Esophagus mucosa (tissue), 1 donor: ENCODE measurements around the gene SARM1. TPM values are rescaled to one million over a fixed set of nuclear protein-coding genes. Genes with fewer than 3 reads are reported as not detected.
"Not testable (repeated sequence)": the region's sequence is repeated elsewhere in the genome, so short reads cannot be mapped to it uniquely, and the experiment has no call there.

Experiments
- ATAC-seq: fragments of 200-7000 bp; cut with Tn5 transposase; one replicate; pipeline ENCODE4 v1.9.1; 2020
- total RNA-seq: library from RNA; stranded (reverse); gene quantifications from one replicate; pipeline ENCODE4 v1.2.4, GENCODE V29; 2023
- donor health status: DM: yes; HTN: yes; CAD: no.

SARM1 gene
- total RNA-seq, 1 donor from 2014 or later = 1.6 TPM

DNA sequence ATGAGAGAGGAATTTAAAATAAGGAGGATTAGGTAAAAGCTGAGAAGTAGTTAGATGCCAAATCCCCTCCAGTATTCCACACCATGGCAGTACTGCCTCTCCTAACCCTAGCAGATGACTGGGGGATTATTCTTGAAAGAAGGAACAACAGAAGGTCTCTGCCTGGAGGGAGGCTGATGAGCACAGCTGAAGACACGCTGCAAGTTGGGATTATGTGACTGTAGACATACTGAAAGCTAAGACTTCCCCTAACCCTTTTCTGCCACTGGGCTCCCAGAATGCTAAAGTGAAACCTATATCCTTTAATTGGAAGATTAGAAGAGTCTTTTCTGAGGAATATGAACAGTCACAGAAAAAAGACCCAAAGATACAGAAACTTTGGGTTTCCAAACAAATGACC, 62.2 kb downstream of the SARM1 start:
- no peak for ATAC-seq

DNA sequence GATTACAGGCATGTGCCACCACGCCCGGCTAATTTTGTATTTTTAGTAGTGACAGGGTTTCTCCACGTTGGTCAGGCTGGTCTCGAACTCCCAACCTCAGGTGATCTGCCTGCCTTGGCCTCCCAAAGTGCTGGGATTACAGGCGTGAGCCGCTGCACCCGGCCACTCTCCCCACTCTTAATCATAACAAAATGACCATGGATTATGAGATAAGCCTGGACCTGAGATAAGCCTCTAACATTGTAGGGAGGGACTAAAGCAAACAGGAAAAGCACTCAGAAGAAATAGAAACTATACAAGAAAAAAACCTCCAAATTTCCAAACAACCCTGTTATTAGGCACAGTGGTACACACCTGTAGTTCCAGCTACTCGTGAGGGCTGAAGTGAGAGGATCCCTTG, 62.8 kb downstream of the SARM1 start:
- not testable (repeated sequence) for ATAC-seq

- ATAC-seq = no peak
Observed at GRCh38 chr17:28443901-28444638, 72.6 kb downstream of the SARM1 start.

DNA sequence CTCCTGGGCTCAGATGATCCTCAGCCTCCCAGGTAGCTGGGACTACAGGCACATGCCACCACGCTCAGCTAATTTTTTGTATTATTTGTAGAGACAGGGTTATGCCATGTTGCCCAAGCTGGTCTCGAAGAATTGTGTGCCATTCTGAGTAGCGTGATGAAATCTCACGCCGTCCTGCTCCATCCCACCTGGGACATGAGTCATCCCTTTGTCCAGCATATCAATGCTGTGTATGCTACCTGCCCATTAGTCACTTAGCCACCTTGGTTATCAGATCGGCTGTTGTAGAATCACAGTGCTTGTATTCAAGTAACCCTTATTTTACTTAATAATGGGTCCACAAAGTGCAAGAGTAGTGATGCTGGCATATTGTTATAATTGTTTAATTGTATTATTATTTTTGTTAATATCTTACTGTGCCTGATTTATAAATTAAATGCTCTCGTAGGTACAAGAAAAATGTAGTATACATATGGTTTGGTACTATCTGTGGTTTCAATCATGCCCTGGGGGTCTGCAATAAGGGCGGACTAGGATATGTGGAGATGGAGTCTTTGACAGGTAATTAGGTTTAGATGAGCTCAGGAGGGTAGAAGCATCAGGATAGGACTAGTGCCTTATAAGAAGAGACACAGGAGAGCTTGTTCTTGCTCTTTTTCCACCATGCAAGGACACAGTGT, 75.4 kb downstream of the SARM1 start:
- no peak for ATAC-seq

DNA sequence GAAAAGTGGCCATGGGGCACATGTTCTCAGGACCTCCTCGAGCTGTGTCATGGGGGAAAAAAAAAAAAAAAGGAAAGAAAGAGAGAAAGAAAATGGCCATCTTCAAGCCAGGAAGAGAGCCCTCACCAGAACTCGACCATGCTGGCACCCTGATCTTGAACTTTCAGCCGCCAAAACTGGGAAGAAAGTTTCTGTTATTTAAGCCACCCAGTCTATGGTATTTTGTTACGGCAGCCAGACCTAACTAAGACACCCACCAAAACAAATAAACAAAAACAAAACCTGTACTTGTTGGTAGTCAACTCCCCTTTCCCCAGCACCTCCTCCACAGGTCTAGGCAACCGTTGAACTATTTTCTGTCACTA, 75.9 kb downstream of the SARM1 start:
- ATAC-seq = no peak

DNA sequence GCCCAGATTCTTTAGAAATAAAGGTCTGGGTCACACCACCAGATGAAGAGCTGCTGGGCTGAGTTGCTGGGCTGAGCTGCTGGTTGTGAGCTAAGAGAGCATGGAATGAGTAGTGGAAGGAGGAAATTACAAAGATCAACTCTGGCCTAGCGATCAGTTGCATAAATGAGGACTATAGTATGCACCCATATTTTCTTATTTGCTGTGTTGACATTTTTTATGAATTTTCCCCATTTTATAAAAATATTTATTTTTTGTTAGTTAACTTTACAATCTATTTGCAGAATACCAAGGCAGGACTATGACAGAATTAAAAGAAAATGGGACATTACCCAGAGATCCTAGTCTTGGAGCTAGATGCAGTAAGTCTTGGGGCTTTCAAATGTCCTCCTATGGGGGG, 78.4 kb downstream of the SARM1 start:
- no peak for ATAC-seq

Other genes with a start within 250 kb of the SARM1 start
- gene TMEM97, start 52.5 kb upstream of the SARM1 start, total RNA-seq = 28.4 TPM
- gene IFT20, start 36.2 kb upstream of the SARM1 start, total RNA-seq = 14.0 TPM
- gene TNFAIP1, start 35.9 kb upstream of the SARM1 start, total RNA-seq = 55.8 TPM
- gene POLDIP2, start 14.2 kb upstream of the SARM1 start, total RNA-seq = 81.1 TPM
- gene SEBOX, start 6.5 kb upstream of the SARM1 start, total RNA-seq = not detected
- 0.60 TPM for gene VTN, start 1.4 kb upstream of the SARM1 start, total RNA-seq
- 1.7 TPM for gene SLC46A1, start 34.5 kb downstream of the SARM1 start, total RNA-seq
- gene SLC13A2, start 102.0 kb downstream of the SARM1 start, total RNA-seq = not detected
- gene FOXN1, start 134.7 kb downstream of the SARM1 start, total RNA-seq = 14.8 TPM
- gene UNC119, start 180.9 kb downstream of the SARM1 start, total RNA-seq = 19.2 TPM
- 37.3 TPM for gene PIGS, start 199.8 kb downstream of the SARM1 start, total RNA-seq
- 24.9 TPM for gene ALDOC, start 205.2 kb downstream of the SARM1 start, total RNA-seq
- 24.3 TPM for gene SPAG5, start 227.3 kb downstream of the SARM1 start, total RNA-seq
- gene RSKR, start 242.5 kb downstream of the SARM1 start, total RNA-seq = 4.2 TPM